CD14-positive monocyte (primary cell): ENCODE results near the gene GDF10. TPM values are rescaled to one million over a fixed set of nuclear protein-coding genes. Genes with fewer than 3 reads are reported as not detected.

Experiments used
- DNase-seq, 3 donors: peaks; one replicate each; pipeline ENCODE4 v3.0.0-alpha.2; 2011 to 2022
- H2AFZ ChIP-seq: 2 replicates; pipeline ENCODE4 v1.6.0; 2012; ENCODE audit warnings: mild to moderate bottlenecking, low read depth, low read length, inconsistent platforms; ENCODE audit not compliant: insufficient read depth, poor library complexity, severe bottlenecking
- H3K27ac ChIP-seq, 2 donors: 1 replicate in 1 of 2; 2 replicates in 1 of 2; pipeline ENCODE4 v1.5.1; 2012 to 2013; ENCODE audit warnings: low read length in 2 of 2, control low read depth in 1 of 2, inconsistent platforms in 1 of 2, low read depth in 1 of 2, mild to moderate bottlenecking in 1 of 2
- H3K27me3 ChIP-seq, 2 donors: one replicate each; pipeline versions ENCODE4 v1.6.0 to v1.6.1; 2011 to 2013; ENCODE audit warnings: low read length in 2 of 2; ENCODE audit not compliant: control insufficient read depth in 2 of 2, insufficient read depth in 2 of 2
- H3K36me3 ChIP-seq, 2 donors: replicated peaks in 1 of 2; 1 replicate in 1 of 2; 2 replicates in 1 of 2; pipeline versions ENCODE4 v1.5.1 to v1.6.1; 2012 to 2013; ENCODE audit warnings: low read length in 2 of 2, control low read depth in 1 of 2, inconsistent platforms in 1 of 2, mild to moderate bottlenecking in 1 of 2; ENCODE audit not compliant: insufficient read depth in 2 of 2, control insufficient read depth in 1 of 2
- H3K4me1 ChIP-seq, 2 donors: 1 replicate in 1 of 2; 2 replicates in 1 of 2; pipeline versions ENCODE4 v1.5.1 to v1.6.1; 2012 to 2013; ENCODE audit warnings: low read length in 2 of 2, control low read depth in 1 of 2, inconsistent platforms in 1 of 2, mild to moderate bottlenecking in 1 of 2, moderate library complexity in 1 of 2; ENCODE audit not compliant: insufficient read depth in 2 of 2, control insufficient read depth in 1 of 2
- H3K4me2 ChIP-seq: replicated peaks from 2 replicates; pipeline ENCODE3; 2012; ENCODE audit warnings: low read length, moderate library complexity, mild to moderate bottlenecking; ENCODE audit not compliant: poor library complexity, severe bottlenecking; ENCODE audit errors: extremely low read depth
- H3K4me3 ChIP-seq, 3 experiments: fragments of 200-600 bp in 1 of 3; sonication (generic) in 1 of 3; replicated peaks in 1 of 3; 1 replicate in 2 of 3; 2 replicates in 1 of 3; pipeline ENCODE4 v1.5.1; 2011 to 2013; ENCODE audit warnings: low read length in 3 of 3, mild to moderate bottlenecking in 3 of 3, control low read depth in 2 of 3, low read depth in 2 of 3, inconsistent platforms in 1 of 3, moderate library complexity in 1 of 3
- H3K79me2 ChIP-seq: 2 replicates; pipeline ENCODE4 v1.6.0; 2012; ENCODE audit warnings: mild to moderate bottlenecking, control low read depth, inconsistent platforms, low read length, moderate library complexity; ENCODE audit not compliant: insufficient read depth
- H3K9ac ChIP-seq: 2 replicates; pipeline ENCODE4 v1.6.0; 2017; ENCODE audit warnings: low read length, mild to moderate bottlenecking; ENCODE audit not compliant: insufficient read depth, poor library complexity, severe bottlenecking
- H3K9me3 ChIP-seq, 2 donors: replicated peaks in 1 of 2; 1 replicate in 1 of 2; 2 replicates in 1 of 2; pipeline versions ENCODE4 v1.5.1 to v1.6.1; 2012 to 2013; ENCODE audit warnings: low read length in 2 of 2, control low read depth in 1 of 2; ENCODE audit not compliant: control insufficient read depth in 1 of 2, insufficient read depth in 1 of 2
- H4K20me1 ChIP-seq: 2 replicates; pipeline ENCODE4 v1.6.0; 2012; ENCODE audit warnings: mild to moderate bottlenecking, low read length, control low read depth, moderate library complexity; ENCODE audit not compliant: insufficient read depth
- H3K27ac Mint-ChIP-seq, 7 donors: one replicate each; pipeline ENCODE4 v1.8.0; 2020; ENCODE audit warnings: mild to moderate bottlenecking in 7 of 7, mixed read lengths in 7 of 7, moderate library complexity in 6 of 7, inconsistent platforms in 2 of 7
- H3K27me3 Mint-ChIP-seq, 3 donors: one replicate each; pipeline ENCODE4 v1.8.0; 2021 to 2022; ENCODE audit warnings: low read depth in 3 of 3, mild to moderate bottlenecking in 3 of 3, mixed read lengths in 3 of 3, moderate library complexity in 3 of 3, inconsistent platforms in 1 of 3
- H3K36me3 Mint-ChIP-seq, 2 donors: one replicate each; pipeline ENCODE4 v1.8.0; 2020; ENCODE audit warnings: mixed read lengths in 2 of 2, inconsistent platforms in 1 of 2, mild to moderate bottlenecking in 1 of 2
- H3K4me1 Mint-ChIP-seq: one replicate; pipeline ENCODE4 v1.8.0; 2020; ENCODE audit warnings: mild to moderate bottlenecking, mixed read lengths
- H3K4me3 Mint-ChIP-seq, 2 donors: one replicate each; pipeline ENCODE4 v1.8.0; 2020; ENCODE audit warnings: mild to moderate bottlenecking in 2 of 2, mixed read lengths in 2 of 2, moderate library complexity in 1 of 2
- H3K9me3 Mint-ChIP-seq, 7 donors: one replicate each; pipeline ENCODE4 v1.8.0; 2020 to 2022; ENCODE audit warnings: mixed read lengths in 7 of 7, mild to moderate bottlenecking in 6 of 7, moderate library complexity in 6 of 7, inconsistent platforms in 2 of 7
- WGBS: methylation state at CpG from one replicate; pipeline ENCODE4 v1.1.5; 2013; ENCODE audit warnings: missing lambda C conversion rate; ENCODE audit not compliant: insufficient coverage; 5-methylcytosine and 5-hydroxymethylcytosine counted together
- intact Hi-C, 2 donors: fragments of 100-400 bp; cut with micrococcal nuclease; formaldehyde crosslinking; loops; one replicate each; pipeline versions ENCODE4 v1.15.0 to v1.15.1; 2023
- polyA plus RNA-seq, 3 donors: library from polyadenylated mRNA; depleted of rRNA in 1 of 3; unstranded in 2 of 3; stranded (reverse) in 1 of 3; fragments of 300-500 nt in 2 of 3; fragments of >200 nt in 1 of 3; fragmentation: Illumina TruSeq in 2 of 3; gene quantifications; 1 replicate in 2 of 3; 2 replicates in 1 of 3; pipeline ENCODE4 v1.2.3, GENCODE V29; 2012 to 2021
- TF ChIP-seq, protein P1 (sequence below): fragments of 200-600 bp; IDR thresholded peaks from one replicate; pipeline ENCODE4 v1.8.0; 2022; ENCODE audit warnings: antibody characterized with exemption, mild to moderate bottlenecking

Gene GDF10
- polyA plus RNA-seq, 3 donors: not detected

DNA sequence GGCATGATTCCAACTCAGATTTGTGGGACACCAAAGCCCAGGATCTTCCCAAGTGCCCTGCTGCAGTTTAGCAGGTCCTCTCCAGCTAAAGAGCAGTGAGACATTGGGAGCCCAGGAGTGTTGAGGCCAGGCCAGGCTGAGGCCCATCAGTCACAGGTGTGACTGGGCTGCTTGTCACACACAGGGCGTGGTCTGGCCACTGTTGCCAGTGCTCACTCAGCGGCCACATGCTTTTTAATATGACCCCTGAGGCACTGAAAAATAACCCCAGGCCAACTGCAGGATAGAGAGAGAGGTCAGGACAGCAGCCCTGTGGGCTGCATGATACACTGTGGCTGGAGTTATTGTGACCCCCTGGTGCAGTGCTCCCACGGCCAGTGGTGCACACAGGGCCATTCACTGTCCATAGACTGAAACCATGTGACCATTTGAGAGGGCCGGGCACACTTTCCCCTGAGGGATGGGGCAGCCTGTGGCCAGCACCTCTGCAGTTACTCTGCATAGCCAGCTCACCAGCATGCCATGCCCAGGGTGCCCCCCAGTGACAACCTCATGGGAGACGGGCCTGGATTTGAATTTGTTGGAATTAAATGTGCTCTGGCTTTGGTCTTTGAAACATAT is 26.4 kb downstream of the GDF10 start:
- no peaks in the 10 kb centered on the region for H3K9me3 ChIP-seq
- no peak overlapping the region for H3K27ac ChIP-seq
- TF ChIP-seq, protein P1, sequence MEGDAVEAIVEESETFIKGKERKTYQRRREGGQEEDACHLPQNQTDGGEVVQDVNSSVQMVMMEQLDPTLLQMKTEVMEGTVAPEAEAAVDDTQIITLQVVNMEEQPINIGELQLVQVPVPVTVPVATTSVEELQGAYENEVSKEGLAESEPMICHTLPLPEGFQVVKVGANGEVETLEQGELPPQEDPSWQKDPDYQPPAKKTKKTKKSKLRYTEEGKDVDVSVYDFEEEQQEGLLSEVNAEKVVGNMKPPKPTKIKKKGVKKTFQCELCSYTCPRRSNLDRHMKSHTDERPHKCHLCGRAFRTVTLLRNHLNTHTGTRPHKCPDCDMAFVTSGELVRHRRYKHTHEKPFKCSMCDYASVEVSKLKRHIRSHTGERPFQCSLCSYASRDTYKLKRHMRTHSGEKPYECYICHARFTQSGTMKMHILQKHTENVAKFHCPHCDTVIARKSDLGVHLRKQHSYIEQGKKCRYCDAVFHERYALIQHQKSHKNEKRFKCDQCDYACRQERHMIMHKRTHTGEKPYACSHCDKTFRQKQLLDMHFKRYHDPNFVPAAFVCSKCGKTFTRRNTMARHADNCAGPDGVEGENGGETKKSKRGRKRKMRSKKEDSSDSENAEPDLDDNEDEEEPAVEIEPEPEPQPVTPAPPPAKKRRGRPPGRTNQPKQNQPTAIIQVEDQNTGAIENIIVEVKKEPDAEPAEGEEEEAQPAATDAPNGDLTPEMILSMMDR: no peak
- no peak overlapping the region for H3K4me2 ChIP-seq
- Mint-ChIP-seq H3K27ac (no peak overlapping the region), H3K36me3 (no peaks in the 10 kb centered on the region), H3K27me3 (peaks cover 0 to 4% (median 3%) of the 10 kb centered on the region in 3 donors), H3K4me1 (no peaks in the 10 kb centered on the region), H3K4me3 (no peak overlapping the region), H3K9me3 (peaks cover 0 to 12% (median 3%) of the 10 kb centered on the region in 7 donors)
- H2AFZ ChIP-seq: no peak overlapping the region
- H4K20me1 ChIP-seq: no peaks in the 10 kb centered on the region
- no peaks in the 10 kb centered on the region for H3K36me3 ChIP-seq
- WGBS: 92% methylated on average over 4 of the region's 5 CpGs
- H3K4me1 ChIP-seq: no peaks in the 10 kb centered on the region
- H3K79me2 ChIP-seq: no peaks in the 10 kb centered on the region
- H3K27me3 ChIP-seq: no peaks in the 10 kb centered on the region
- intact Hi-C loops: no loop called here
- H3K4me3 ChIP-seq: no peak overlapping the region
- no peak for DNase-seq
- no peak overlapping the region for H3K9ac ChIP-seq

DNA sequence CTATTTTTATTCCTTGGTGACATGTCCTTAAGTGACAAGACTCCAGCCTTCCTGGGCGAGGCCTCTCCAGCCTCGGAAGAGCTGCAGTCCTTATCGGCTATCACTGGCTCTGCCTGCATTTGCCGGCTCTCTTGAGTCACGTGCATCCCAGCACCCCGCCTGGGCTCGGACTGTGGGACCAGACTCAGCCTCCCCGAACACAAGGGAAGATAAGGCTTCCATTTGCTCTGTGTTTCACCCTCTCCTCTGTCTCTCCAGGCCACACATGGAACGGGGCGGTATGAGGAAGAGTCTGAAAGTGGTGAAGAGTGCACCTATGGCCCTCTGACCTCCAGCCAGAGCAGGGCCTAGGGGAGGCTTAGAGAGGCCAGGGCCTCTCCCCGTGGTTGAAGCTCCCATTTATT is 26.9 kb downstream of the GDF10 start:
- no peak overlapping the region for H3K4me2 ChIP-seq
- no peak overlapping the region for H3K9ac ChIP-seq
- H3K27me3 Mint-ChIP-seq: peaks cover 0 to 4% (median 3%) of the 10 kb centered on the region in 3 donors
- H3K9me3 Mint-ChIP-seq: peaks cover 0 to 12% (median 3%) of the 10 kb centered on the region in 7 donors
- H3K79me2 ChIP-seq: no peaks in the 10 kb centered on the region
- no peaks in the 10 kb centered on the region for H3K9me3 ChIP-seq
- H4K20me1 ChIP-seq: no peaks in the 10 kb centered on the region
- H3K36me3 ChIP-seq: no peaks in the 10 kb centered on the region
- no peaks in the 10 kb centered on the region for H3K36me3 Mint-ChIP-seq
- no peak for DNase-seq
- H3K4me3 ChIP-seq: no peak overlapping the region
- 98% methylated on average over 7 of the region's 11 CpGs for WGBS
- intact Hi-C loops: no loop called here
- TF ChIP-seq, protein P1: no peak
- H3K27me3 ChIP-seq: no peaks in the 10 kb centered on the region
- no peaks in the 10 kb centered on the region for H3K4me1 Mint-ChIP-seq
- H3K27ac ChIP-seq: no peak overlapping the region
- peak overlapping the region in 1 of 7 donors; percentile 19 for H3K27ac Mint-ChIP-seq
- no peaks in the 10 kb centered on the region for H3K4me1 ChIP-seq
- no peak overlapping the region for H3K4me3 Mint-ChIP-seq
- no peak overlapping the region for H2AFZ ChIP-seq
